ENCODE measurements around the gene PLEKHG5.

- TF ChIP-seq EP300 (IDR thresholded peaks at IDR 0.05) (no peak), CTCF (IDR thresholded peaks at IDR 0.05) (peak; percentile 72), POLR2A (IDR thresholded peaks at IDR 0.05; ENCODE audit: low read length) (no peak), PBX3 (IDR thresholded peaks at IDR 0.05) (no peak), MAFK (IDR thresholded peaks at IDR 0.05; ENCODE audit: partially characterized antibody) (no peak), REST (IDR thresholded peaks at IDR 0.05) (no peak), TP53 (CRISPR knock-in tag; IDR thresholded peaks at IDR 0.05) (no peak), MYC (IDR thresholded peaks at IDR 0.05; ENCODE audit: borderline replicate concordance, low read length) (no peak), JUN (IDR thresholded peaks at IDR 0.05) (no peak), HDAC2 (IDR thresholded peaks at IDR 0.05) (no peak), CEBPB (IDR thresholded peaks at IDR 0.05) (no peak), SREBF2 (IDR thresholded peaks at IDR 0.05) (no peak), HMGXB4 (CRISPR knock-in tag; IDR thresholded peaks at IDR 0.05; ENCODE audit: borderline replicate concordance) (no peak)
Measured at GRCh38 chr1:6475381-6476133, 15.9 kb downstream of the PLEKHG5 start.
